HepG2 (cell line): ENCODE results near the gene PROX1. TPM values are rescaled to one million over a fixed set of nuclear protein-coding genes. Genes with fewer than 3 reads are reported as not detected.

Experiments
- AFF4 ChIP-seq: sonication (generic); formaldehyde crosslinking; IDR thresholded peaks from 2 replicates; pipeline ENCODE4 v1.4.0; 2020; ENCODE audit warnings: missing genetic modification reagents
- ATF1 ChIP-seq: IDR thresholded peaks from 2 replicates; pipeline ENCODE4 v1.6.1; 2016; ENCODE audit warnings: mild to moderate bottlenecking, control low read depth
- KDM4B ChIP-seq: sonication (generic); formaldehyde crosslinking; IDR thresholded peaks from 2 replicates; pipeline ENCODE4 v1.4.0; 2020; ENCODE audit warnings: missing genetic modification reagents
- KLF16 ChIP-seq, 2 experiments: sonication (generic) in 1 of 2; formaldehyde crosslinking in 1 of 2; IDR thresholded peaks; 2 replicates each; pipeline versions ENCODE4 v1.6.1 to v1.8.0; 2016 to 2023; ENCODE audit warnings: missing genetic modification reagents in 2 of 2, missing compliant biosample characterization in 1 of 2
- LCORL ChIP-seq, 2 experiments: fragments of 450-650 bp in 1 of 2; sonication (generic) in 1 of 2; formaldehyde crosslinking in 1 of 2; IDR thresholded peaks; 2 replicates each; pipeline versions ENCODE4 v1.5.0 to v1.6.1; 2017 to 2020; ENCODE audit warnings: antibody characterized with exemption in 1 of 2, missing genetic modification reagents in 1 of 2
- NFKB2 ChIP-seq: sonication (generic); formaldehyde crosslinking; IDR thresholded peaks from 2 replicates; pipeline ENCODE4 v1.4.0; 2020; ENCODE audit warnings: missing genetic modification reagents, borderline replicate concordance
- POGZ ChIP-seq: sonication (generic); formaldehyde crosslinking; IDR thresholded peaks from 2 replicates; pipeline ENCODE4 v1.4.0; 2020; ENCODE audit warnings: mild to moderate bottlenecking, missing genetic modification reagents
- RBM22 ChIP-seq: fragments of 200-400 bp; formaldehyde crosslinking; optimal IDR thresholded peaks from 2 replicates; pipeline ENCODE3; 2017; ENCODE audit warnings: mild to moderate bottlenecking, low read length, moderate library complexity
- SRF ChIP-seq: IDR thresholded peaks from 2 replicates; pipeline ENCODE4 v1.6.1; 2011; ENCODE audit warnings: mild to moderate bottlenecking, low read depth, low read length, moderate library complexity
- TERF1 ChIP-seq: sonication (generic); formaldehyde crosslinking; IDR thresholded peaks from 2 replicates; pipeline ENCODE4 v1.8.0; 2022; ENCODE audit warnings: mild to moderate bottlenecking, missing genetic modification reagents, moderate library complexity
- ZFP41 ChIP-seq: sonication (generic); formaldehyde crosslinking; IDR thresholded peaks from 2 replicates; pipeline ENCODE4 v1.4.0; 2020; ENCODE audit warnings: mild to moderate bottlenecking, missing genetic modification reagents, borderline replicate concordance
- ZMYM2 ChIP-seq: sonication (generic); formaldehyde crosslinking; IDR thresholded peaks from 2 replicates; pipeline ENCODE4 v1.8.0; 2022; ENCODE audit warnings: mild to moderate bottlenecking, missing genetic modification reagents
- ZNF234 ChIP-seq: sonication (generic); formaldehyde crosslinking; conservative IDR thresholded peaks from 2 replicates; pipeline ENCODE4 v1.5.1; 2020; ENCODE audit warnings: mild to moderate bottlenecking, missing genetic modification reagents
- ZNF24 ChIP-seq: fragments of 450-650 bp; IDR thresholded peaks from 2 replicates; pipeline ENCODE4 v1.6.1; 2017; ENCODE audit warnings: antibody characterized with exemption, mild to moderate bottlenecking
- ZNF256 ChIP-seq: sonication (generic); formaldehyde crosslinking; conservative IDR thresholded peaks from 2 replicates; pipeline ENCODE4 v1.4.0; 2020; ENCODE audit warnings: missing genetic modification reagents
- ZNF44 ChIP-seq: sonication (generic); formaldehyde crosslinking; IDR thresholded peaks from 2 replicates; pipeline ENCODE4 v1.5.1; 2020; ENCODE audit warnings: mild to moderate bottlenecking, missing genetic modification reagents
- ZNF550 ChIP-seq: sonication (generic); formaldehyde crosslinking; IDR thresholded peaks from 2 replicates; pipeline ENCODE4 v1.4.0; 2020; ENCODE audit warnings: mild to moderate bottlenecking, missing genetic modification reagents, borderline replicate concordance
- ZNF646 ChIP-seq: sonication (generic); formaldehyde crosslinking; IDR thresholded peaks from 2 replicates; pipeline ENCODE4 v1.9.0; 2021; ENCODE audit warnings: mild to moderate bottlenecking, missing genetic modification reagents
- ZNF660 ChIP-seq: sonication (generic); formaldehyde crosslinking; IDR thresholded peaks from 2 replicates; pipeline ENCODE4 v1.5.1; 2020; ENCODE audit warnings: mild to moderate bottlenecking, low read depth, missing genetic modification reagents, borderline replicate concordance
- ZSCAN31 ChIP-seq: sonication (generic); formaldehyde crosslinking; IDR thresholded peaks from 2 replicates; pipeline ENCODE4 v1.5.0; 2020; ENCODE audit warnings: low read depth, mild to moderate bottlenecking, missing genetic modification reagents
- polyA plus RNA-seq, 8 experiments: library from polyadenylated mRNA; depleted of rRNA in 3 of 8; stranded (reverse) in 7 of 8; unstranded in 1 of 8; fragments of >200 nt; fragmentation: Illumina TruSeq in 4 of 8; extraction: Trizol in 4 of 8; gene quantifications; 2 replicates each; pipeline versions ENCODE4 v1.2.1 to v1.2.3, GENCODE V29; 2011 to 2016; ENCODE audit warnings: low read depth in 4 of 8, missing spikeins in 1 of 8, mixed read lengths in 1 of 8; ENCODE audit not compliant: insufficient read depth in 1 of 8
- total RNA-seq, 5 experiments: library from RNA; depleted of rRNA; stranded (reverse); fragments of >200 nt; fragmentation: Illumina TruSeq; extraction: Trizol; gene quantifications; 2 replicates each; pipeline ENCODE4 v1.2.3, GENCODE V29; 2016; ENCODE audit warnings: low read depth in 1 of 5

The PROX1 gene
- total and polyA plus RNA-seq, 2 of the 13 experiments (the other 11 are each of a cell fraction or from before 2014, with no cell fraction given) = 12.3 to 30.2 TPM

GRCh38 chr1:213956295-213956770 lies 31.4 kb upstream of the PROX1 start (continued):
- TF ChIP-seq ZNF234 (CRISPR knock-in tag) (no peak), ZNF44 (CRISPR knock-in tag) (no peak), ZNF256 (no peak), ZNF660 (CRISPR knock-in tag) (no peak), AFF4 (CRISPR knock-in tag) (no peak), ZNF24 (no peak), KDM4B (CRISPR knock-in tag) (no peak), KLF16 (CRISPR knock-in tag; IDR thresholded peaks at IDR 0.05) (no peak; a peak in 1 of 4 replicates), NFKB2 (CRISPR knock-in tag) (no peak), ATF1 (CRISPR knock-in tag) (peak; percentile 62; the same call in 1 of the 2 replicates), ZSCAN31 (CRISPR knock-in tag) (no peak), TERF1 (CRISPR knock-in tag) (no peak), ZNF646 (no peak), SRF (no peak), ZFP41 (CRISPR knock-in tag) (no peak), ZNF550 (CRISPR knock-in tag) (no peak), RBM22 (no peak), POGZ (CRISPR knock-in tag) (no peak; the same call in 1 of the 2 replicates), LCORL (IDR thresholded peaks at IDR 0.05) (peak; percentile 61; the same call in 1 of the 2 replicates), LCORL (CRISPR knock-in tag; IDR thresholded peaks at IDR 0.05) (peak; percentile 46; the same call in 1 of the 2 replicates), ZMYM2 (no peak)
